Pancreas (tissue), 10 donors: ENCODE measurements around the gene NAT9. TPM values are rescaled to one million over a fixed set of nuclear protein-coding genes. Genes with fewer than 3 reads are reported as not detected.

Experiments
- ATAC-seq, 4 donors: fragments of 200-7000 bp; cut with Tn5 transposase; one replicate each; pipeline versions ENCODE4 v1.8.0 to v1.9.1; 2020; ENCODE audit warnings: mild to moderate bottlenecking in 4 of 4, moderate library complexity in 4 of 4
- DNase-seq, 6 donors: peaks; one replicate each; pipeline ENCODE4 v3.0.0-alpha.2; 2020
- FAIRE-seq: peaks from 2 replicates; lab custom pipeline; 2012; peaks lifted over from hg19 to GRCh38; lab: Jason Lieb, UNC
- H3K27ac ChIP-seq, 4 donors: fragments of 200-600 bp; sonication (generic); 1 replicate in 3 of 4; 2 replicates in 1 of 4; pipeline versions ENCODE4 v1.5.0 to v1.8.0; 2020
- H3K27me3 ChIP-seq, 4 donors: fragments of 200-600 bp; one replicate each; pipeline ENCODE4 v1.8.0; 2021
- H3K36me3 ChIP-seq, 3 donors: fragments of 200-600 bp; sonication (generic) in 1 of 3; one replicate each; pipeline versions ENCODE4 v1.5.0 to v1.8.0; 2020 to 2021
- H3K4me1 ChIP-seq, 3 donors: fragments of 200-600 bp; one replicate each; pipeline ENCODE4 v1.8.0; 2021
- H3K4me3 ChIP-seq, 4 donors: fragments of 200-600 bp; sonication (generic) in 2 of 4; one replicate each; pipeline versions ENCODE4 v1.5.0 to v1.8.0; 2020 to 2021
- H3K9me3 ChIP-seq, 4 donors: fragments of 200-600 bp; one replicate each; pipeline ENCODE4 v1.8.0; 2021
- CTCF ChIP-seq, 4 donors: fragments of 200-600 bp; sonication (generic) in 3 of 4; IDR thresholded peaks; one replicate each; pipeline versions ENCODE4 v1.5.0 to v1.8.0; 2021; ENCODE audit warnings: antibody characterized with exemption in 4 of 4
- WGBS, 2 donors: extraction: QIAGEN DNeasy Blood & Tissue Kit; methylation state at CpG; one replicate each; pipeline ENCODE4 v1.1.7; 2013; 5-methylcytosine and 5-hydroxymethylcytosine counted together
- intact Hi-C, 3 donors: fragments of 100-400 bp; cut with DNase I; formaldehyde crosslinking; loops; one replicate each; pipeline versions ENCODE4 v1.11.1 to v1.14.2; 2022
- polyA plus RNA-seq, 2 donors: library from polyadenylated mRNA; stranded (reverse); fragments of 200-250 nt; gene quantifications; one replicate each; pipeline ENCODE4 v1.2.3, GENCODE V29; 2013
- total RNA-seq, 6 donors: library from RNA; stranded (reverse); fragmentation: NEBNext Ultra II Directional in 4 of 6; extraction: Animal tissue kit (Norgen Biotek cat#: 25700) in 4 of 6; gene quantifications; one replicate each; pipeline versions ENCODE4 v1.2.1 to v1.2.4, GENCODE V29; 2021 to 2023
- donor health status: healthy with polysubstance abuse.
- donor health status: DM: no; HTN: no; CAD: no; lungs with moderate emphysema.
- donor health status: DM: no; HTN: no; CAD: no.
- donor health status: control.
- donor health status: control.
- donor health status: Bipolar disorder and iron deficiency.
- donor health status: DM: yes; HTN: yes; CAD: no.
- donor health status: DM: no; HTN: no; CAD: no.
- donor health status: DM: no; HTN: no; CAD: no.
- donor health status: DM: yes; HTN: yes; CAD: no.

The NAT9 gene
- total and polyA plus RNA-seq, 8 donors: 14.4 to 38.5 (median 24.8) TPM

- intact Hi-C loops: no loop called here
- WGBS, 2 donors: 47 to 56% methylated on average over 6 to 9 of the region's 9 CpGs
- no peak for TF ChIP-seq CTCF (IDR thresholded peaks at IDR 0.05)
- peak in 1 of 6 donors; percentile 64 for DNase-seq
- no peaks in the 10 kb centered on the region for H3K36me3 ChIP-seq
- peak overlapping the region; percentile 40 to 82 (median 66) for H3K27ac ChIP-seq
- peaks cover 41 to 65% (median 49%) of the 10 kb centered on the region in 3 donors for H3K4me1 ChIP-seq
- no peak for FAIRE-seq
- H3K27me3 ChIP-seq: no peaks in the 10 kb centered on the region
- no peaks in the 10 kb centered on the region for H3K9me3 ChIP-seq
- H3K4me3 ChIP-seq: no peak overlapping the region
- peak; percentile 7 to 28 (median 18) for ATAC-seq
These were observed 16.8 kb downstream of the NAT9 start for GRCh38 chr17:74759243-74759801.

GRCh38 chr17:74758848-74759168 is 17.3 kb downstream of the NAT9 start:
- peaks cover 41 to 65% (median 49%) of the 10 kb centered on the region in 3 donors for H3K4me1 ChIP-seq
- no peaks in the 10 kb centered on the region for H3K36me3 ChIP-seq
- no peak overlapping the region for H3K4me3 ChIP-seq
- H3K27me3 ChIP-seq: no peaks in the 10 kb centered on the region
- DNase-seq: peak in 1 of 6 donors; percentile 70
- TF ChIP-seq CTCF (IDR thresholded peaks at IDR 0.05): no peak
- no peak for FAIRE-seq
- WGBS, 2 donors: 67 to 77% methylated on average over 2 of the region's 2 CpGs
- peak in 3 of 4 donors; percentile 29 to 51 (median 36) for ATAC-seq
- peak overlapping the region; percentile 40 to 82 (median 66) for H3K27ac ChIP-seq
- intact Hi-C loops: no loop called here
- no peaks in the 10 kb centered on the region for H3K9me3 ChIP-seq

GRCh38 chr17:74757931-74758847 is 18.0 kb downstream of the NAT9 start:
- Histone ChIP-seq H3K4me3 (no peak overlapping the region), H3K27ac (peak overlapping the region; percentile 40 to 82 (median 66)), H3K4me1 (peaks cover 41 to 59% (median 49%) of the 10 kb centered on the region in 3 donors), H3K27me3 (no peaks in the 10 kb centered on the region), H3K9me3 (no peaks in the 10 kb centered on the region), H3K36me3 (no peaks in the 10 kb centered on the region)
- FAIRE-seq (no peak), DNase-seq (peak in 1 of 6 donors; percentile 69), ATAC-seq (peak in 3 of 4 donors; percentile 18 to 47 (median 46))
- intact Hi-C loops: no loop called here
- no peak for TF ChIP-seq CTCF (IDR thresholded peaks at IDR 0.05)
- 37 to 52% methylated on average over 26 of the region's 26 CpGs for WGBS, 2 donors

GRCh38 chr17:74757502-74757901 is 18.6 kb downstream of the NAT9 start:
- FAIRE-seq (no peak), ATAC-seq (peak in 3 of 4 donors; percentile 17 to 49 (median 42)), DNase-seq (peak in 3 of 6 donors; percentile 72 to 83 (median 75))
- H3K27ac ChIP-seq: peak overlapping the region in 3 of 4 donors; percentile 40 to 82 (median 65)
- peaks cover 47 to 63% (median 52%) of the 10 kb centered on the region in 3 donors for H3K4me1 ChIP-seq
- no peak overlapping the region for H3K4me3 ChIP-seq
- no peaks in the 10 kb centered on the region for H3K36me3 ChIP-seq
- H3K27me3 ChIP-seq: no peaks in the 10 kb centered on the region
- 61 to 63% methylated on average over 3 of the region's 3 CpGs for WGBS, 2 donors
- H3K9me3 ChIP-seq: no peaks in the 10 kb centered on the region
- intact Hi-C loops: no loop called here
- TF ChIP-seq CTCF (IDR thresholded peaks at IDR 0.05): no peak
